ENCODE results near the gene TCAIM.

DNA sequence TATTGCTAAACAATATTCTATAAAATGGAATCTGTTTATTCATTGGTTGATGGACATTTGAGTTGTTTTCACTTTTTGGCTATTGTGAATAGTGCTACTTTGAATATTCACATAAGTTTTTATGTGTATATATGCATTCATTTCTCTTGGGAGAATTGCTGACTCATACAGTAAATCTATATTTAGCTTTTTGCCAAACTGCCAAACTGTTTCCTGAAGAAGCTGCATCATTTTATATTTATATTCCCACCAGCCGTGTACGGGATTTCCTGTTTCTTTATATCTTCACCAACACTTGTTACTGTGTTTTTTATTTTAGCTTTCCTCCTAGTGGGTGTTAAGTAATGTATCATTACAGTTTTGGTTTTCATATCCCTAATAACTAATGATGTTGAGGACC, 12.5 kb upstream of the TCAIM start:
- TF ChIP-seq ESRRA (IDR thresholded peaks at IDR 0.05; ENCODE audit: low read length) (no peak), YY1 (IDR thresholded peaks at IDR 0.05; ENCODE audit: low read depth, low read length) (no peak), ZNF274 (IDR thresholded peaks at IDR 0.05; ENCODE audit: insufficient read depth, insufficient read length) (no peak), SMAD1 (IDR thresholded peaks at IDR 0.05; ENCODE audit: low read depth, partially characterized antibody) (no peak), MXI1 (IDR thresholded peaks at IDR 0.05; ENCODE audit: low read depth, low read length) (no peak), TARDBP (IDR thresholded peaks at IDR 0.05; ENCODE audit: borderline replicate concordance) (no peak), BRCA1 (IDR thresholded peaks at IDR 0.05; ENCODE audit: low read depth, low read length) (no peak), EZH2 (IDR thresholded peaks at IDR 0.05; ENCODE audit: borderline replicate concordance, control insufficient read depth, low read depth, low read length) (no peak), TCF3 (IDR thresholded peaks at IDR 0.05; ENCODE audit: borderline replicate concordance, insufficient read depth, low read depth, low read length) (no peak), HCFC1 (IDR thresholded peaks at IDR 0.05; ENCODE audit: low read length) (no peak), JUNB (IDR thresholded peaks at IDR 0.05) (no peak)
- TF ChIP-seq, protein P1, sequence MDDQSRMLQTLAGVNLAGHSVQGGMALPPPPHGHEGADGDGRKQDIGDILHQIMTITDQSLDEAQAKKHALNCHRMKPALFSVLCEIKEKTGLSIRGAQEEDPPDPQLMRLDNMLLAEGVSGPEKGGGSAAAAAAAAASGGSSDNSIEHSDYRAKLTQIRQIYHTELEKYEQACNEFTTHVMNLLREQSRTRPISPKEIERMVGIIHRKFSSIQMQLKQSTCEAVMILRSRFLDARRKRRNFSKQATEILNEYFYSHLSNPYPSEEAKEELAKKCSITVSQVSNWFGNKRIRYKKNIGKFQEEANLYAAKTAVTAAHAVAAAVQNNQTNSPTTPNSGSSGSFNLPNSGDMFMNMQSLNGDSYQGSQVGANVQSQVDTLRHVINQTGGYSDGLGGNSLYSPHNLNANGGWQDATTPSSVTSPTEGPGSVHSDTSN (IDR thresholded peaks at IDR 0.05; ENCODE audit: insufficient replicate concordance, low read depth, low read length), result no peak
- TF ChIP-seq, protein P2, sequence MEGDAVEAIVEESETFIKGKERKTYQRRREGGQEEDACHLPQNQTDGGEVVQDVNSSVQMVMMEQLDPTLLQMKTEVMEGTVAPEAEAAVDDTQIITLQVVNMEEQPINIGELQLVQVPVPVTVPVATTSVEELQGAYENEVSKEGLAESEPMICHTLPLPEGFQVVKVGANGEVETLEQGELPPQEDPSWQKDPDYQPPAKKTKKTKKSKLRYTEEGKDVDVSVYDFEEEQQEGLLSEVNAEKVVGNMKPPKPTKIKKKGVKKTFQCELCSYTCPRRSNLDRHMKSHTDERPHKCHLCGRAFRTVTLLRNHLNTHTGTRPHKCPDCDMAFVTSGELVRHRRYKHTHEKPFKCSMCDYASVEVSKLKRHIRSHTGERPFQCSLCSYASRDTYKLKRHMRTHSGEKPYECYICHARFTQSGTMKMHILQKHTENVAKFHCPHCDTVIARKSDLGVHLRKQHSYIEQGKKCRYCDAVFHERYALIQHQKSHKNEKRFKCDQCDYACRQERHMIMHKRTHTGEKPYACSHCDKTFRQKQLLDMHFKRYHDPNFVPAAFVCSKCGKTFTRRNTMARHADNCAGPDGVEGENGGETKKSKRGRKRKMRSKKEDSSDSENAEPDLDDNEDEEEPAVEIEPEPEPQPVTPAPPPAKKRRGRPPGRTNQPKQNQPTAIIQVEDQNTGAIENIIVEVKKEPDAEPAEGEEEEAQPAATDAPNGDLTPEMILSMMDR (IDR thresholded peaks at IDR 0.05 in 2 of 3, conservative IDR thresholded peaks at IDR 0.05 in 1 of 3; ENCODE audit: control insufficient read depth in 2 of 3, extremely low read depth in 1 of 3, insufficient read depth in 1 of 3, low read depth in 3 of 3, low read length in 3 of 3), result no peak

All from GM12878 (cell line).